Amygdala (tissue), 56 donors: ENCODE data around the gene CXCR2.
"Not testable (repeated sequence)": the region's sequence is repeated elsewhere in the genome, so short reads cannot be mapped to it uniquely, and the experiment has no call there.

Source experiments
- DNase-seq, 56 donors: peaks; one replicate each; lab custom pipeline; 2025; lab: John Stamatoyannopoulos, UW

CXCR2 gene

DNA sequence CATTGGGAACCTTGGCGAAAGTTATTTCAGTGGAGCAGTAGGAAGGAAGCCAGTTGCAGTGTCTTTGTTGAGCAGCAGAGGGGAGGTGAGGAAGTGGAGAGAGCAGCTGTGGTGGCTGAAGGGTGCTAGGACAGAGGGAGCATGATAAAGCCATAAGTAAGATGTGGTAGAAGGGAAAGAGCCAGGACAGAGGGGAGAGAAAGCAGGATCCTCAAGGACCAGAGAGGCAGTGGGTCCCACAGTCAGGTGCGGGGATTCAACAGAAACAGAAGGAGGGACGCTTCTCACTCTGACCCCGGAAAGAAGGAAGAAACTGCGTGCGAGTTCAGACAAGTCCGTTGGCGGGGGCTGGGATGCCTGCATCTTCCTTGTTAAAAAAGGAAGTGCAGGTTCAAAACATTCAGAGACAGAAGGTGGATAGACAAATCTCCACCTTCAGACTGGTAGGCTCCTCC lies at the start of gene CXCR2:
TSS of gene CXCR2 (plus strand) at position 403 of the 455 bp plus-strand sequence. CDS start 8,774 bp downstream, outside the sequence.
- DNase-seq, result peak in 5 of 56 donors; percentile 0 to 11 (median 3)

DNA sequence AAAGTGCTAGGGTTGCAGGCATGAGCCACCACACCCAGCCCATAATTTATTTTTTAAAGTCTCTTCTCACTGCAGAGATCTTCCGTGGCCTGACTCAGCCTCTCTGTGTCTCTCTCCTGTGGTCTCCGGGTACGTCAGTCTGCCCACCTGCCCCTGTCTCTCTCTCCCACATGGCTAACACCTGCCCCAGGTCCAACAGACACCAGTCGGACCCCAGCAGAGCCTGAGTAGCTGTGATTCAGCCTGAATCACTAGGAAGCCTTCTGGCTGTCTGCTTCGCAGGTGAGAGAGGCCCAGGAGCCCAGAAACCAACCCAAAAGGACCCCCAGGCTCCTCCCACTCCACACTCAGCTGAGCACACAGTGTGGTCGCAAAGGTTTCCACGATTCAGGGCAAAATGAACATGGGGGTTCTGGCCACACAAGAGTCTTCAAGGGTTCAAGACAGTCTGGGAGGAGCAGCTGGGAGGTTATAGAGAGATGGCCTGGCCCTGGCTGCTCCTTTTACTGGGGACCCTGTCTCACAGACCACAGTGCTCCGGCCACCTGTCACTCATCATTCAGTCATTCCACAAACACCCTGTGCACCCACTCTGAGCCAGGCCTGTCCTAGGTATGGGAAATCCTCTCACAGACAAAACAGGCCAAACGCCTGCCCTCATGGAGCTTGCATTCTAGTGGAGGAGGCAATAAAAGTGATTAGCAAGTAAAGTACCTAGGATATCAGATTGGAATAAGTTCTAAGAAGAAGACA lies 48.2 kb upstream of the CXCR2 start:
- no peak for DNase-seq

DNA sequence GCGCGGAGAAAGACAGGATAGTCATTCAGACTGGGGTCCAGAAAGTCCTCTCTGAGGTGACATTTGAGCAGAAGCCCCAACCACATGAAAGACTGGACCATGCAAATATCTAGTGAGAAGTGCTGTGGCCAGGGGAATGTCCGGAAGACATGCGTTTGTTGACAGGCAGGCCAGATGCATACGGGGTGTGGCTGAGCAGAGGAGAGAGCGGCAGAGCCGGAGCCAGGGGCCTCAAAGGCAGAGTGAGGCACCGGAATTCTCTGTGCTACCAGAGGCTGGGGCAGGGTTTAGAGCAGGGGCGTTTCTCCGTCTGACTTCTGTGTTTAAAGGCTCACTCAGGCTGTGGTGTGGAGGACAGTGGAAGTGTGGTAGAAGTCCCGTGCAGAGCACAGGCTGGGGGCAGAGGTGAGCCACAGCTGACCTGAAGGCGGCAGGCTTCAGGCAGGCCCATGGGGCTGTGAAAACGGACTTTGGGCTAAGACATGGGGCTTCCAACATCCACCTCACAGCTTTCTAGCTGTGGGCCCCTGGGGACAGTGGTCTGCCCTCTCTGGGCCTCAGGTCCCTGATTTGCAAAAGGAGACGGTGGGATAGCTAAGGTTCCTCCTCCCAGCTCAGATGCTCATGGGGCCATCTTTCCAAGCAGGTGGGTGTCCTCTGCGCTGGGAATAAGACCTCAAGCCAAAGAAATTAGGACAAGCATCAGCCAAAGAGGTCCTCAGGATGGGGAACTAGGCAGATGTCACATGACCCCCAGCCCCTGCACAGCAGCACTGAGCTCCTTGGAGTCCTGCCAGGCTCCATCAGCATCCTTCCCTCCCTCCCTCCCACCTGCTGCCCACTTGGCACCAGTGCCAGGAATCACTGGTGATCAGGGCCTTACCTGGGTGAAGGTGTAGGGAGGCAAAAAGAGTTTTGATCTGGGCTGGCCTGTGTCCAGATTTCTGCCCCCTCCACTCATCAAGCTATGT lies 45.6 kb upstream of the CXCR2 start:
- no peak for DNase-seq

DNA sequence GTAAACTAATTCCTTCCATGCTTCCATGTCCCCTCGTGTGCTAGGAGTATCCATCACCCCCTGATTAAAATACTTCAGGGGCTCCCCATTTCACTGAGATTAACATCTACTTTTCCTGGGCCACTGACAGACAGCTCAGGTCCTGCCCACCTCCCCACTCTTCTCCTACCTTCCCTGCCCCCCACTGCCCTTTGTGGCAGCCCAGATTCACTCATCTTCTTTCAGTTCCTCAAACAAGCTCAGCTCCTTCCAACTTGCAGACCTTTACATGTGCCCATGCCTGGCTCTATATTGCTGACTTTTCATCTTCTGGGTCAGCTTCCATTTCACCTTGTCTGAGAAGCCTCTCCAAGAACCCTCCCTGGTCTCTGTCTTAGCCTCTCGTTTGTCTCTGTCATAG lies 44.8 kb upstream of the CXCR2 start:
- DNase-seq, result no peak

DNA sequence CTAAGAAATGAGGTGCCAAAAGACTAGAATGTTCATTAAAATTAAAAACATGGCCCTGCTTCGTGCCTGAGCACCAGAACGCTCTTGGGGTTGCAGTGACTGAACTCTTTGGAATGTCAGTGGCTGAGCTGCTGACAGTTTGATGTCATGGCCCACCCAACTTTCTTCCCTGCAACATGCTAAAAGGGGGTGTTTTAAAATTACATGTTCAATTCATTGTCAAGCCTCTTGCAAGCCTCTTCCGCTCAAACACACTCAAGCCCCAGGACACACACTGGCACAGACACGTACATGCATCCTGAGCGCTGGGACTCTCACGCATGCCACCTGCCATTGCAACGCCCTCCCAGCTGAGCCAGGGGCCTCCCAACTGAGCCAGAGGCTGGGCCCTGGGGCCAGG lies 44.1 kb upstream of the CXCR2 start:
- DNase-seq, result no peak

DNA sequence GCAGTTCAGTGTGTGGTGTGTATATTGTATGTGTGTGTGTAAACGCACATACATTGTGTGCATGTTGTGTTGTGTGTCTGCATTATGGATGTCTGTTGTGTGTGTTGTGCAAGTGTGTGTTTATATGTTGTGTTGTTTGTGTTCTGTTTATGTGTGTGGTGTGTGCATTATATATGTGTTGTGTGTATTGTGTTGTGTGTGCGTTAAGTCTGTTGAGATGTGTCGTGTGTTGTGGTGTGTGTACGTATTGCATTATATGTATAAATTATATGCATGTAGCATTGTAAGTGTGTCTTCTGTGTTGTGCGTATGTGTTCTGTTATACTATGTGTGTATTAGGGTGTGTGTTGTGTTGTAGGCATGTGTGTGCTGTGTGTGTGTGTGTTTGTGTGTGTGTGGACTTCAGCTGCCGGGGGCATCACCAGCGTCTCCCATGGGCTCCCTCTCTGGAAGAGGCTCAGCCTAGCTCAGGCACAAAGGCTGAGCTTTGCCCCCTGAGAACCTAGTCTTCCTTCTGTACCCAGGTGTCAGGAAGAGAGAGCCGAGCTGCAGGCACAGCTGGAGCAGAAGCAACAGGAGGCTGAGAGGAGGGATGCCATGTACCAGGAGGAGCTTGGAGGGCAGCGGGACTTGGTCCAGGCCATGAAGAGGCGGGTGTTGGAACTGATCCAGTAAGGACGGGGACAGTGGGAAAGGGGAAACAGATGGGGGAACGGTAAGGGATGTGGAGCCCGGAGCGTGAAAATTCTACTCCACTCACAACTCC lies 43.1 kb upstream of the CXCR2 start:
- DNase-seq, result no peak

DNA sequence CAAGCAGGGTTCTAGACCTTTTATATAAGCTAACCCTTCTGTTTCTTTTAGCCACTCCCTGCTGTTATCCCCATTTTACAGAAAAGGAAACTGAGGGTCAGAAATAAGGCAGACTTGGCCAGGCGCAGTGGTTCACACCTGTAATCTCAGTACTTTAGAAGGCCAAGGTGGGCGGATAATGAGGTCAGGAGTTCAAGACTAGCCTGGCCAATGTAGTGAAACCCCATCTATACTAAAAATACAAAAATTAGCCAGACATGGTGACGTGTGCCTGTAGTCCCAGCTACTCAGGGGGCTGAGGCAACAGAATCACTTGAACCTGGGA lies 42.5 kb upstream of the CXCR2 start:
- no peak for DNase-seq

DNA sequence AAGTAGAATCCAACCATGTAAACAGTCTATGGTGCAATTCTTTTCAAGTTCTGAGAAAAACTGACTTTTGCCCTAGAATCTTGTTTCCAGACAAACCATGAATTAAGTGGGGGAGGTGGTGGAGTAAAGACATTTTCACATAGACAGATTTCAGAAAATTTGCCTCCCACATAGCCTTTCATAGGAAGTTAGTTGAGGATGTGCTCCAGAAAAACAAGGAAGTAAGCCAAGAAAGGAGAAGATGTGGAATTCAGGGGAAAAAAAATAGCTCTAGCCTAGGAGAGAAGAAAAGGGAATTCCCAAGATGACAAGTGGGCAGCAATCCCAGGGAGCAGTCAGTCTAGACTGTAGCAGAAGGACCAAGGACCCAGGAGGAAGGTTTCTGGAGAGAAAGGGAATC lies 39.4 kb upstream of the CXCR2 start:
- DNase-seq, result no peak

DNA sequence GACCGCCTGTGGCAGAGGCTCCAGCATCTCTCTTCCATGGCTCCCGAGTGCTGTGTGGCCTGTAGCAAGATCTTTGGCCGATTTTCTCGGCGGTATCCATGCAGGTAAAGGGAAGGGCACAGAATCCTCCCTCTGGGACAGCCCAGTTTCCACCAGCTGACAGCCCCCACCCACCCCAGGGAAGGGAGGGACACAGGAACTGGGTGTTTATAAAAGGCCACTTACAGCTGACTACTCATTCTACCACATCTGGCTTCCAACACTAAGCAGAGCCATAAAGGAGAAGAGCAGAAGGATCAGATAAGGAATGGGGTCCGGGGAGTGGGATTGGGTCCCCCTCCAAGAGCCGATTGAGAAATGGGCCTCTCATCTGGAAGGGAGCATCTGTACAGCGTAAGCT lies 36.6 kb upstream of the CXCR2 start:
- DNase-seq, result no peak

DNA sequence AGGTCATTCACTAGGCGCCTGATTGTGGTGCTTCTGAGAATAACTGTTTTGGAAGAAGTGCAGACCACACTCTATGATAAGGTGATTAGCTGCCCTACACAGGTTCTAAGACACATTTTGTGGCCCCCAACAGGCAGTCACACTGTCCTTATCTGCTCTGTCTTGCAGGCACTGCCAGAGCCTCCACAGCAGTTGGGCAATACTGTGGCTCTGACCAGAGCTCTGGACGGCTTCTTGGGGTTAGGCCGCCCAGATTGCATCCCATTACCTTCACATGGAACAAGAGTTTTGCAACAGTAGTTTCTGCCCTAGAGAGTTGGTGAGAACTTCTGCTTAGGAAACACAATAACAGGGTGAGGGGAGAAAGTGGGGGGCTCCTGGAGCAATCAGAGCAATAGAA lies 34.1 kb upstream of the CXCR2 start:
- DNase-seq, result no peak

DNA sequence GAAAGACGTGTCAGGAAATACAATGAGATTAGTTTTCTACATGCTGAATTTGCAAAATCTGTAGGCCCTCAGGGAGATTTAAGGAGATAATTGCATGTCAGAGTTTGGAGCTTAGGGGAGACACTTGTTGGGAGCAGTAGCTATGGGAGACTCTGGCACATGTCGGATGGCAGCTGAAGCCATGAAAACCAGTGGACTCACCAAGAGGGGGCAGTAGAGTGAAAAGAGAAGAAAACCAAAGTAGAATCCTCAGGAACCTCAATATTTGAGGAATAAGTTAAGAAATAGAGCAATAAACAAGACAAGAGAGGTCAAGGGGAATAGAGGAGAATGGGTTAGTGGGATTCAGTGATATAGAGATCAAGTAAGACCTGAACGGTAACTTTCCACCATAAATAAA lies 31.9 kb upstream of the CXCR2 start:
- DNase-seq, result no peak

DNA sequence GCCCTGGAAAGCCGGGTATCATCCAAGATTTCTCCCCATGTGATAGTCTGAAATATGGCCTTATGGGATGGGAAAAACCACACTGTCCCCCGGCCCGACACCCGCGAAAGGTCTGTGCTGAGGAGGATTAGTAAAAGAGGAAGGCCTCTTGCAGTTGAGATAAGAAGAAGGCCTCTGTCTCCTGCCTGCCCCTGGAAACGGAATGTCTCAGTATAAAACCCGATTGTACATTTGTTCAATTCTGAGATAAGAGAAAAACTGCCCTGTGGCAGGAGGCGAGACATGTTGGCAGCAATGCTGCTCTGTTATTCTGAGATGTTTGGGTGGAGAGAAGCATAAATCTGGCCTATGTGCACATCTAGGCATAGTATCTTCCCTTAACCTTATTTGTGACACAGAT lies 30.0 kb upstream of the CXCR2 start:
- DNase-seq, result no peak

DNA sequence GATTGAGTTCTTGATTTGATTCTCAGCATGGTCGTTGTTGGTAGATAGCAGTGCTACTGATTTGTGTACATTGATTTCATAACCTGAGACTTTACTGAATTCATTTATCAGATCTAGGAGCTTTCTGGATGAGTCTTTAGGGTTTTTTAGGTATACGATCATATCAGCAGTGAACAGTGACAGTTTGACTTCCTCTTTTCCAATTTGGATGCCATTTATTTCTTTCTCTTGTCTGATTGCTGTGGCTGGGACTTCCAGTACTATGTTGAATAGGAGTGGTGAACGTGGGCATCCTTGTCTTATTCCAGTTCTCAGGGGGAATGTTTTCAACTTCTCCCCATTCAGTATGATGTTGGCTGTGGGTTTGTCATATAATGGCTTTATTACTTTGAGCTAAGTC lies 27.9 kb upstream of the CXCR2 start:
- no peak for DNase-seq

DNA sequence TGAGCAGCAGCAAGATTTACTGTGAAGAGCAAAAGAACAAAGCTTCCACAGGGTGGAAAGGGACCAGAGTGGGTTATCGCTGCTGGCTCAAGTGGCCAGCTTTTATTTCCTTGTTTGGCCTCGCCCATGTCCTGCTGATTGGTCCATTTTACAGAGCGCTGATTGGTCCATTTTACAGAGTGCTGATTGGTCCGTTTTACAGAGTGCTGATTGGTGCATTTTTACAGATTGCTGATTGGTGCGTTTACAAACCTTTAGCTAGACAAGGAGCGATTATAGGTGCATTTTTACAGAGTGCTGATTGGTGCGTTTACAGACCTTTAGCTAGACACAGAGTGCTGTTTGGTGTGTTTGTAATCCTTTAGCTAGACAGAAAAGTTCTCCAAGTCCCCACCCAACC lies 17.0 kb upstream of the CXCR2 start:
- DNase-seq, result not testable (repeated sequence)

DNA sequence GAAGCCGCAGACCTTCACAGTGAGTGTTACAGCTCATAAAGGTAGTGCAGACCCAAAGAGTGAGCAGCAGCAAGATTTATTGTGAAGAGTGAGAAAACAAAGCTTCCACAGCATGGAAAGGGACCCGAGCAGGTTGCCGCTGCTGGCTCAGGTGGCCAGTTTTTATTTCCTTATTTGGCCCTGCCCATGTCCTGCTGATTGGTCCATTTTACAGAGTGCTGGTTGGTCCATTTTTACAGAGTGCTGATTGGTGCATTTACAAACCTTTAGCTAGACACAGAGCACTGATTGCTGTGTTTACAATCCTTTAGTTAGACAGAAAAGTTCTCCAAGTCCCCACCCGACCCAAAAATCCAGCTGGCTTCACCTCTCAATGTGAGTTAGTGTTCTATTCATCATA lies 4.0 kb upstream of the CXCR2 start:
- DNase-seq, result not testable (repeated sequence)

DNA sequence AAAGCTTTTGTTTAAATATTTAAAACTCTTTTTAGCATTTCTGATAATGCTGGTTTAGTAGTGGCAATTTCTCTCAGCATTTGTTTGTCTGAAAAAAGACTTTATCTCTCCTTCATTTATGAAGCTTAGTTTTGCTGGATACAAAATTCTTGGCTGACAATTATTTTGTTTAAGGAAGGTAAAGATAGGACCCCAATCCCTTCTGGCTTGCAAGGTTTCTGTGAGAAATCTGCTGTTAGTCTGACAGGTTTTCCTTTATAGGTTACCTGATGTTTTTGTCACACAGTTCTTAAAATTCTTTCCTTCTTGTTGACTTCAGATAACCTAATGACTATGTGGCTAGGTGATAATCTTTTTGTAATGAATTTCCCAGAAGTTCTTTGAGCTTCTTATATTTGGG lies 3.5 kb upstream of the CXCR2 start:
- DNase-seq, result not testable (repeated sequence)

DNA sequence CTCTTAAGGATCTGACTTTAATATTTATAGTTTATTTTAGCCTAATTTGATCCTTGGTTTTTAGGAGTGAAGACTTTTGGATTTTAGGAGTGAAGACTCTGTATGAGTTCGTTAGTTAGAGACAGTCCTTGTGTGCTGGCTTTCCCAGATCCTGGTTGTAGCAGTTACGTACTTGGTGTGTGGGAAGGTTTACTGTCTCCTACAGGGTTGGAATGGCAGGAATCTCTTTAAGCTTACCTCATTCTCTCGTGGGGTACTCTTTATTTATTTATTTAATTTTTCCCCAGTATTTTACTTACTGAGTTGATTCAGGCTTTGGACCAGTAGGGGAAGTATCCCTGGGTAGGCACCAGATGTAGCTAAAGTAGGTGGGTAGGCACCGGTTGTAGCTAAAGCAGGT lies 1.8 kb upstream of the CXCR2 start:
- DNase-seq, result no peak

DNA sequence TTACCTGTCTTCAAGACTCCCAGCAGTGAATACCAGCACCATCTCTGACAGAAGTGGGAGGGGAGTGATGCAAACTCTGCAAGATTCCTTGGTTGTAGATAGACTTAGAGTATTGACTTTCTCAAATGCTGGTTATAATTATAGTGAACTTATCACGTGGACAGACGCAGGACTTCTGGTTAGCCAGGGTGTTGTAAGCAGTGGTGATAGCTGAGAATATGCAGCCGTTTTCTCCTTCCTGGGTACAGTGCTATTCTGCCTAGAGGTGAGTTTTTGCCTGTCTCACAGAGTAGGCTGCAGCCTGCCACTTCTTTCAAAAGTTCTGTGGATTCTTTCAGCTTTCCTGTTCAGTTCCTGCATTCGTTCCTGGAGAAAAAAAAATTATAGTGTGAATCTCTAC lies 733 bp upstream of the CXCR2 start:
- DNase-seq, result no peak

DNA sequence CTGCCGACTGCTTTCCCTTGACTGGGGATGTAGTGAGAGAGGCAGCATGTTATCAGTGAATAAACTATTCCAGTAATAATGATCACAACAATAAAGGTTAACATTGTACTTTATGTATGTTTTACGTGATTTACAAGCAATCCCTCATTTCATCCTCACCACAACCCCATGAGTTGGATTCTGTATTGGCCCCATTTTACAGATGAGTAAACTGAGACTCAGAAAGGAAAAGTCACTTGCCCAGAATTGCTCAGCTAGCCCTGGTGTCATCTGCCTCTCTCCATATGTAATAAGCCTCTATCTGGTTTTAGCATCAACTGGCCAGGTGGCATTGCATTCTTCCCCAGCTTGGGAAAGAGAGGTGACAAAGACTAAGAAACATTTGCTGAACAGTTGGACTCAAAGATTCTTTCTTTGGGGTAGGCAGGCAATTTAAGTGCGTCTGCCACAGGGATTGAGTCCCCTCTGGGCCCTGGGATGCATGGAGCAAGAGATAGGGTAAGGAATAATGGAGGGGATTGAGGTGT lies 2.2 kb downstream of the CXCR2 start:
- DNase-seq, result no peak

DNA sequence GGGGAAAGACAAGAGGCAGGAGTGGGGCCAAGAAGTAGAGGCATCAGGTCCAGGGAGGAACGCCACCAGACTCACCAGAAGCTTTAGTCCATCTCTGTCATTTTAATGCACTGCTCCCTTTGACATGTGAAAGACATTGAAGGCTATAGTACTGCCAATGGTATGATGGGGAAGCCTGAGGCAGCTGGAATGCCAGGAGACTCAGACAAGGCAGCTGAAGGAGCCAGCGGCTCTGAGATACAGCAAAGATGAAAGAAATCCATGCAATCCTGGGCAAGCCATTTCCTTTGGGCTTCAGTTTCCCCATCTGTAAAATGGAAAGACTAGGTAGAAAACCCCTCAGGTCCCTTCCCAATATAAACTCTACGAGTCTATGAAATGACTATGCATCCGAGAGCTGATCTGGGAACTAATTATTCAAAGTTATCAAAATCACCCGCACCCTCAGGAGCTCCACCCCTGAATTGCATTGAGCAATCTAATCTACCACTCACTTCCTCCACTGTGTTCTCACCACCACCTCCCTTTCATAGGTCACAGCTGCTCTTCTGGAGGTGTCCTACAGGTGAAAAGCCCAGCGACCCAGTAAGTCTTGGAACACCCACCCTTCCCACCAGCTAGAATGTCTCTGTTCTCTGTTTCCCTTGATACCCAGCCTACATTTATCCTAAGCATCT lies 3.1 kb downstream of the CXCR2 start:
- no peak for DNase-seq
